H1 (cell line): ENCODE results near the gene ANKS1B. TPM values are rescaled to one million over a fixed set of nuclear protein-coding genes. Genes with fewer than 3 reads are reported as not detected.

Source experiments
- CTCF ChIA-PET: fragments of 300-600 bp; sonication (Branson Sonifier 250); formaldehyde crosslinking; loops from one replicate; lab custom pipeline; 2021; ENCODE audit not compliant: partially characterized antibody; lab: Charles Lee
- POLR2A ChIA-PET: fragments of 300-600 bp; sonication (Branson Sonifier 250); formaldehyde crosslinking; loops from one replicate; lab custom pipeline; 2021; ENCODE audit warnings: inconsistent platforms; ENCODE audit not compliant: partially characterized antibody; lab: Charles Lee
- DNase-seq, 2 experiments: peaks; one replicate each; pipeline versions ENCODE4 v3.0.0 to v3.0.0-alpha.2; 2010 to 2022; ENCODE audit warnings: low spot score in 2 of 2, low read depth in 1 of 2, mixed read lengths in 1 of 2
- FAIRE-seq: peaks from 2 replicates; lab custom pipeline; 2011; peaks lifted over from hg19 to GRCh38; lab: Jason Lieb, UNC
- H2AFZ ChIP-seq: 2 replicates; pipeline ENCODE4 v1.8.1; 2012; ENCODE audit warnings: low read length, inconsistent platforms
- H2AK5ac ChIP-seq: 2 replicates; pipeline ENCODE4 v1.6.1; 2013; ENCODE audit warnings: low read depth, low read length
- H2BK120ac ChIP-seq: replicated peaks from 2 replicates; pipeline ENCODE3; 2013; ENCODE audit warnings: low read depth, low read length, inconsistent platforms
- H2BK12ac ChIP-seq: 2 replicates; pipeline ENCODE4 v1.6.1; 2013; ENCODE audit warnings: low read depth, low read length
- H2BK15ac ChIP-seq: 2 replicates; pipeline ENCODE4 v1.6.1; 2013; ENCODE audit warnings: low read length
- H2BK20ac ChIP-seq: 2 replicates; pipeline ENCODE4 v1.6.1; 2013; ENCODE audit warnings: low read length
- H2BK5ac ChIP-seq: 2 replicates; pipeline ENCODE4 v1.6.1; 2013; ENCODE audit warnings: low read depth, low read length
- H3K14ac ChIP-seq: 2 replicates; pipeline ENCODE4 v1.6.1; 2013; ENCODE audit warnings: inconsistent platforms; ENCODE audit not compliant: insufficient read length
- H3K18ac ChIP-seq: 2 replicates; pipeline ENCODE4 v1.6.1; 2013; ENCODE audit warnings: low read length; ENCODE audit errors: extremely low read depth
- H3K23ac ChIP-seq: 2 replicates; pipeline ENCODE4 v1.6.1; 2013; ENCODE audit warnings: inconsistent platforms; ENCODE audit not compliant: insufficient read length
- H3K23me2 ChIP-seq: 2 replicates; pipeline ENCODE4 v1.6.1; 2013; ENCODE audit warnings: low read depth, low read length
- H3K27ac ChIP-seq: 2 replicates; pipeline ENCODE4 v1.6.1; 2011; ENCODE audit warnings: low read depth, low read length, inconsistent platforms
- H3K27me3 ChIP-seq, 4 experiments: replicated peaks in 1 of 4; 1 replicate in 1 of 4; 2 replicates in 3 of 4; pipeline versions ENCODE4 v1.6.1 to v1.8.1; 2011 to 2013; ENCODE audit warnings: low read length in 3 of 4, mild to moderate bottlenecking in 3 of 4, inconsistent platforms in 2 of 4, mixed read lengths in 2 of 4, moderate library complexity in 1 of 4; ENCODE audit not compliant: control insufficient read depth in 3 of 4, insufficient read depth in 3 of 4; ENCODE audit errors: extremely low read depth in 1 of 4
- H3K36me3 ChIP-seq, 4 experiments: 2 replicates each; pipeline versions ENCODE4 v1.6.1 to v1.8.1; 2011 to 2013; ENCODE audit warnings: mild to moderate bottlenecking in 4 of 4, low read length in 3 of 4, moderate library complexity in 2 of 4, control low read depth in 1 of 4, inconsistent platforms in 1 of 4; ENCODE audit not compliant: insufficient read depth in 4 of 4, control insufficient read depth in 2 of 4
- H3K4ac ChIP-seq: replicated peaks from 2 replicates; pipeline ENCODE3; 2013; ENCODE audit warnings: low read length, low read depth, mixed read lengths, inconsistent platforms; ENCODE audit not compliant: insufficient read length
- H3K4me1 ChIP-seq, 4 experiments: replicated peaks in 1 of 4; 1 replicate in 1 of 4; 2 replicates in 3 of 4; pipeline versions ENCODE4 v1.6.1 to v1.8.1; 2011 to 2013; ENCODE audit warnings: low read length in 3 of 4, inconsistent platforms in 2 of 4, mixed read lengths in 1 of 4; ENCODE audit not compliant: insufficient read depth in 4 of 4, control insufficient read depth in 3 of 4
- H3K4me2 ChIP-seq, 2 experiments: 2 replicates each; pipeline versions ENCODE4 v1.6.1 to v1.8.1; 2011 to 2013; ENCODE audit warnings: low read depth in 2 of 2, low read length in 2 of 2, control low read depth in 1 of 2, inconsistent platforms in 1 of 2, mild to moderate bottlenecking in 1 of 2; ENCODE audit not compliant: insufficient read depth in 1 of 2
- H3K4me3 ChIP-seq, 4 experiments: fragments of 200-600, 300-600 bp in 1 of 4; sonication (generic), shearing (Covaris generic), sonication (Bioruptor Twin) in 1 of 4; 2 replicates each; pipeline versions ENCODE4 v1.5.1 to v1.8.1; 2011 to 2016; ENCODE audit warnings: low read length in 4 of 4, low read depth in 3 of 4, control low read depth in 2 of 4, inconsistent platforms in 2 of 4, mild to moderate bottlenecking in 2 of 4, mixed read lengths in 1 of 4, moderate library complexity in 1 of 4; ENCODE audit not compliant: insufficient read depth in 2 of 4; ENCODE audit errors: extremely low read depth in 1 of 4
- H3K56ac ChIP-seq: replicated peaks from 2 replicates; pipeline ENCODE3; 2013; ENCODE audit warnings: low read depth, mild to moderate bottlenecking, mixed read lengths, low read length, inconsistent platforms; ENCODE audit not compliant: insufficient read length
- H3K79me1 ChIP-seq: 2 replicates; pipeline ENCODE4 v1.6.1; 2013; ENCODE audit warnings: low read depth, low read length, control low read depth
- H3K79me2 ChIP-seq, 2 experiments: 2 replicates each; pipeline versions ENCODE4 v1.6.1 to v1.8.1; 2012 to 2013; ENCODE audit warnings: low read length in 2 of 2, mild to moderate bottlenecking in 2 of 2, inconsistent platforms in 1 of 2; ENCODE audit not compliant: insufficient read depth in 2 of 2, control insufficient read depth in 1 of 2
- H3K9ac ChIP-seq, 4 experiments: replicated peaks in 1 of 4; 1 replicate in 1 of 4; 2 replicates in 3 of 4; pipeline versions ENCODE4 v1.6.1 to v1.8.1; 2011 to 2013; ENCODE audit warnings: low read depth in 3 of 4, low read length in 3 of 4, control low read depth in 2 of 4, mild to moderate bottlenecking in 2 of 4, moderate library complexity in 2 of 4, inconsistent platforms in 1 of 4; ENCODE audit errors: extremely low read depth in 1 of 4
- H3K9me3 ChIP-seq, 2 experiments: 2 replicates each; pipeline versions ENCODE4 v1.6.1 to v1.8.1; 2012 to 2013; ENCODE audit warnings: mild to moderate bottlenecking in 2 of 2, moderate library complexity in 2 of 2, control low read depth in 1 of 2, inconsistent platforms in 1 of 2, low read depth in 1 of 2, low read length in 1 of 2, mixed read lengths in 1 of 2; ENCODE audit not compliant: insufficient read depth in 2 of 2
- H4K20me1 ChIP-seq, 2 experiments: replicated peaks in 1 of 2; 2 replicates each; pipeline versions ENCODE3 to v1.8.1; 2011 to 2013; ENCODE audit warnings: inconsistent platforms in 2 of 2, low read length in 2 of 2, mild to moderate bottlenecking in 1 of 2; ENCODE audit not compliant: insufficient read depth in 2 of 2, control insufficient read depth in 1 of 2
- H4K5ac ChIP-seq: 2 replicates; pipeline ENCODE4 v1.6.1; 2013; ENCODE audit warnings: low read length, low read depth, mixed read lengths, inconsistent platforms; ENCODE audit not compliant: insufficient read length
- H4K8ac ChIP-seq: 2 replicates; pipeline ENCODE4 v1.8.0; 2013; ENCODE audit warnings: mild to moderate bottlenecking, moderate library complexity, low read length, inconsistent platforms; ENCODE audit not compliant: insufficient read depth; ENCODE audit errors: extremely low read depth
- H4K91ac ChIP-seq: replicated peaks from 2 replicates; pipeline ENCODE3; 2013; ENCODE audit warnings: low read length, mixed read lengths, inconsistent platforms; ENCODE audit not compliant: insufficient read length
- ATF2 ChIP-seq: IDR thresholded peaks from 2 replicates; pipeline ENCODE4 v1.6.1; 2012; ENCODE audit warnings: low read length, inconsistent platforms
- CBX5 ChIP-seq: fragments of 300-800, 300-1000 bp; sonication (generic); IDR thresholded peaks from 2 replicates; pipeline ENCODE4 v1.7.1; 2016; ENCODE audit warnings: antibody characterized with exemption, low read length, low read depth
- HDAC6 ChIP-seq: IDR thresholded peaks from one replicate; pipeline ENCODE4 v1.7.1; 2012; ENCODE audit warnings: low read depth, mild to moderate bottlenecking, inconsistent platforms, low read length, moderate library complexity
- SP2 ChIP-seq: IDR thresholded peaks from 2 replicates; pipeline ENCODE4 v1.6.1; 2012; ENCODE audit warnings: mild to moderate bottlenecking, low read length, inconsistent platforms
- TAF7 ChIP-seq: optimal IDR thresholded peaks from 2 replicates; pipeline ENCODE3; 2011; ENCODE audit warnings: low read depth, mild to moderate bottlenecking, inconsistent platforms, low read length, moderate library complexity, borderline replicate concordance
- WGBS, 2 experiments: shearing (Covaris generic) in 1 of 2; methylation state at CpG; one replicate each; pipeline versions ENCODE4 v1.1.6 to v1.1.7; 2013 to 2015; ENCODE audit warnings: low lambda C conversion rate in 2 of 2, mixed read lengths in 2 of 2, inconsistent platforms in 1 of 2, low coverage in 1 of 2, missing lambda C conversion rate in 1 of 2; ENCODE audit not compliant: insufficient replicate concordance in 2 of 2, insufficient coverage in 1 of 2, insufficient read length in 1 of 2; ENCODE audit errors: extremely low coverage in 1 of 2, missing lambda C conversion rate in 1 of 2; 5-methylcytosine and 5-hydroxymethylcytosine counted together
- polyA plus RNA-seq, 7 experiments: library from polyadenylated mRNA; depleted of rRNA in 3 of 7; stranded (reverse) in 5 of 7; unstranded in 2 of 7; fragments of >200 nt in 5 of 7; fragments of 200-250 nt in 2 of 7; gene quantifications; 1 replicate in 5 of 7; 2 replicates in 1 of 7; 4 replicates in 1 of 7; pipeline versions ENCODE4 v1.2.1 to v1.2.3, GENCODE V29; 2011 to 2013; ENCODE audit warnings: missing spikeins in 2 of 7, mixed read lengths in 2 of 7
- total RNA-seq: library from RNA; stranded (reverse); fragmentation: NEBNext Ultra II Directional; extraction: Animal tissue kit (Norgen Biotek cat#: 25700); gene quantifications from 2 replicates; pipeline ENCODE4 v1.2.1, GENCODE V29; 2021

Gene ANKS1B
- total and polyA plus RNA-seq, 2 of the 8 experiments (the other 6 are each of a cell fraction or from before 2014, with no cell fraction given) = 2.7 to 6.1 TPM

GRCh38 chr12:98744680-98745079, 1240.1 kb downstream of the ANKS1B start:
- no peak overlapping the region for H3K9ac ChIP-seq
- H2BK12ac ChIP-seq = no peak overlapping the region
- H3K79me1 ChIP-seq = no peaks in the 10 kb centered on the region; the same call in none of the 2 replicates
- peaks cover 0 to 12% (median 7%) of the 10 kb centered on the region in 4 experiments; a peak in 5 of 7 replicates for H3K27me3 ChIP-seq
- H4K91ac ChIP-seq = no peak overlapping the region
- WGBS, 2 experiments = 91% methylated on average over 3 of the region's 3 CpGs; no CpG with 5 or more reads in 1 of the 2 experiments
- H4K8ac ChIP-seq = no peak overlapping the region
- H3K36me3 ChIP-seq = no peaks in the 10 kb centered on the region
- H2AK5ac ChIP-seq = no peak overlapping the region
- H3K23me2 ChIP-seq = no peaks in the 10 kb centered on the region
- no peak overlapping the region for H3K18ac ChIP-seq
- POLR2A ChIA-PET = no interaction called here
- H2BK20ac ChIP-seq = no peak overlapping the region
- H2BK15ac ChIP-seq = no peak overlapping the region
- TF ChIP-seq SP2 = no peak
- TF ChIP-seq CBX5 = no peak
- no peak for TF ChIP-seq ATF2
- no peak for TF ChIP-seq TAF7
- TF ChIP-seq HDAC6 = no peak
- no peaks in the 10 kb centered on the region for H3K79me2 ChIP-seq
- FAIRE-seq (no peak), DNase-seq (no peak)
- no peak overlapping the region; a peak in 1 of 4 replicates for H3K4me2 ChIP-seq
- H2BK5ac ChIP-seq = no peak overlapping the region
- no peak overlapping the region for H3K23ac ChIP-seq
- no peaks in the 10 kb centered on the region for H3K9me3 ChIP-seq
- no peak overlapping the region for H3K4me3 ChIP-seq
- peaks cover 0 to 12% (median 3%) of the 10 kb centered on the region in 4 experiments; a peak in 5 of 7 replicates for H3K4me1 ChIP-seq
- H3K56ac ChIP-seq = no peak overlapping the region
- H4K5ac ChIP-seq = no peak overlapping the region
- CTCF ChIA-PET = no interaction called here
- H3K27ac ChIP-seq = no peak overlapping the region
- no peak overlapping the region for H2BK120ac ChIP-seq
- no peak overlapping the region for H3K4ac ChIP-seq
- no peak overlapping the region for H3K14ac ChIP-seq
- no peaks in the 10 kb centered on the region for H4K20me1 ChIP-seq
- H2AFZ ChIP-seq = no peak overlapping the region
